Ascending aorta (tissue), 2 donors: Measurements from ENCODE around the gene PHLDB3. TPM values are rescaled to one million over a fixed set of nuclear protein-coding genes. Genes with fewer than 3 reads are reported as not detected.
A peak's percentile ranks its signal among the peaks of the same experiment; 100 is the strongest.

Experiments used
- DNase-seq, 2 donors: peaks; one replicate each; pipeline ENCODE4 v3.0.0-alpha.2; 2019; ENCODE audit warnings: low spot score in 2 of 2
- H3K27ac ChIP-seq, 2 donors: fragments of 200-600 bp; sonication (generic); one replicate each; pipeline ENCODE4 v1.5.1; 2016 to 2017; ENCODE audit warnings: mild to moderate bottlenecking in 1 of 2
- H3K27me3 ChIP-seq: fragments of 200-600 bp; sonication (generic); one replicate; pipeline ENCODE4 v1.5.1; 2017
- H3K36me3 ChIP-seq, 2 donors: fragments of 200-600 bp; sonication (generic); one replicate each; pipeline ENCODE4 v1.5.1; 2016
- H3K4me1 ChIP-seq, 2 donors: fragments of 200-600 bp; sonication (generic); one replicate each; pipeline ENCODE4 v1.5.1; 2016 to 2017; ENCODE audit warnings: mild to moderate bottlenecking in 1 of 2
- H3K4me3 ChIP-seq, 2 donors: fragments of 200-600 bp; sonication (generic); one replicate each; pipeline ENCODE4 v1.5.1; 2016 to 2017; ENCODE audit warnings: mild to moderate bottlenecking in 1 of 2
- H3K9me3 ChIP-seq, 2 donors: fragments of 200-600 bp; sonication (generic); one replicate each; pipeline ENCODE4 v1.5.1; 2016
- intact Hi-C: fragments of 100-400 bp; cut with DNase I; formaldehyde crosslinking; loops from one replicate; pipeline ENCODE4 v1.15.1; 2023
- total RNA-seq: library from RNA; depleted of rRNA; stranded (reverse); fragments of >200 nt; gene quantifications from one replicate; pipeline ENCODE4 v1.1.0, GENCODE V29; 2016
- TF ChIP-seq, protein P1 (sequence below), 3 experiments: fragments of 200-600 bp in 2 of 3; fragments of 450-650 bp in 1 of 3; sonication (generic) in 2 of 3; IDR thresholded peaks; one replicate each; pipeline ENCODE4 v1.5.1; 2016 to 2019; ENCODE audit warnings: antibody characterized with exemption in 3 of 3, mild to moderate bottlenecking in 1 of 3, moderate library complexity in 1 of 3

PHLDB3 gene
- total RNA-seq, 1 donor from 2014 or later = 1.8 TPM

DNA sequence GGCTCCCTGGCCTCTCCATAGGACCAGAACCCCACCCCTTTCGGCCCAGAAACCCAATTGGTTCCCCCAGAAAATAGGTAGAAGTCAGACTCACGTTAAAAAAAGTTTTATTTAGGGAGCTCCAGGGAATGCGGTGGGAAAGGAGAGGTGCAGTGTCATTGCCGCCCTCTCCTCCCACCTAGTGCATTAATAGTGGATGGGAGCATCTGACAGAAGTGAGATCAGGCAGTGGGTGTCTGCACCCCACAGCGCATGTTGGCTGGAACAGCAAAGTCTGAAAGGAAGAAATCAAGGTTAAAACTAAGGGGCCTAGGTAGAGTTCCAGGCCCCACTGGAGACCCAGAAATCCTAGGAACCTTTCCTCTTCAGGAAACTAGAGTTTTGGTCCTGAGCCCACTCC is 2.1 kb upstream of the PHLDB3 start:
- Histone ChIP-seq H3K9me3 (no peaks in the 10 kb centered on the region), H3K4me1 (peaks cover 3 to 8% of the 10 kb centered on the region in 2 donors), H3K27me3 (no peaks in the 10 kb centered on the region), H3K4me3 (no peak overlapping the region), H3K36me3 (peaks cover 17 to 24% of the 10 kb centered on the region in 2 donors), H3K27ac (no peak overlapping the region)
- no peak for DNase-seq
- TF ChIP-seq, protein P1, sequence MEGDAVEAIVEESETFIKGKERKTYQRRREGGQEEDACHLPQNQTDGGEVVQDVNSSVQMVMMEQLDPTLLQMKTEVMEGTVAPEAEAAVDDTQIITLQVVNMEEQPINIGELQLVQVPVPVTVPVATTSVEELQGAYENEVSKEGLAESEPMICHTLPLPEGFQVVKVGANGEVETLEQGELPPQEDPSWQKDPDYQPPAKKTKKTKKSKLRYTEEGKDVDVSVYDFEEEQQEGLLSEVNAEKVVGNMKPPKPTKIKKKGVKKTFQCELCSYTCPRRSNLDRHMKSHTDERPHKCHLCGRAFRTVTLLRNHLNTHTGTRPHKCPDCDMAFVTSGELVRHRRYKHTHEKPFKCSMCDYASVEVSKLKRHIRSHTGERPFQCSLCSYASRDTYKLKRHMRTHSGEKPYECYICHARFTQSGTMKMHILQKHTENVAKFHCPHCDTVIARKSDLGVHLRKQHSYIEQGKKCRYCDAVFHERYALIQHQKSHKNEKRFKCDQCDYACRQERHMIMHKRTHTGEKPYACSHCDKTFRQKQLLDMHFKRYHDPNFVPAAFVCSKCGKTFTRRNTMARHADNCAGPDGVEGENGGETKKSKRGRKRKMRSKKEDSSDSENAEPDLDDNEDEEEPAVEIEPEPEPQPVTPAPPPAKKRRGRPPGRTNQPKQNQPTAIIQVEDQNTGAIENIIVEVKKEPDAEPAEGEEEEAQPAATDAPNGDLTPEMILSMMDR (IDR thresholded peaks at IDR 0.05) = no peak
- intact Hi-C loops = no loop called here

DNA sequence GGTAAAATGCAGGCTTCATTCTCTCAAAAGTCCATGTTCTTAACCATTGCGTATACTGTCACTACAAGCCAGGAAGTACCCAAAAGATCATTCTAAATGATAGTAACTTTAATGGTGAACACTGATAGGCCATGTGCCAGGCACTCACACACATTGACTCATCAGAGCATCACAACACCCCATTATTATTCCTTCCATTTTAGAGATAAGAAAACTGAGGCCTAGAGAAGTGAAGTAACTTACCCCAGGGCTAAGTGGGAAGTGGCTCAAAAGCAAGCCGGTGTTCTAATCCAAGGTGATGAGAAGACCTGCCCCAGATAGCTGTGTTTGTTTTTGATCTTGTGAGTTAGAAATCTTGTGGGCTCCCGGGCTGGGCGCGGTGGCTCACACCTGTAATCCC is 1.4 kb upstream of the PHLDB3 start:
- TF ChIP-seq, protein P1 (IDR thresholded peaks at IDR 0.05) = no peak
- Histone ChIP-seq H3K9me3 (no peaks in the 10 kb centered on the region), H3K4me3 (no peak overlapping the region), H3K27ac (no peak overlapping the region), H3K36me3 (peaks cover 17 to 19% of the 10 kb centered on the region in 2 donors), H3K27me3 (no peaks in the 10 kb centered on the region), H3K4me1 (peaks cover 3 to 8% of the 10 kb centered on the region in 2 donors)
- intact Hi-C loops = loop anchor here (2.0 kb wide), 1 partner anchor 21 kb away; the partner anchor contains the start of gene ETHE1
- DNase-seq = no peak

DNA sequence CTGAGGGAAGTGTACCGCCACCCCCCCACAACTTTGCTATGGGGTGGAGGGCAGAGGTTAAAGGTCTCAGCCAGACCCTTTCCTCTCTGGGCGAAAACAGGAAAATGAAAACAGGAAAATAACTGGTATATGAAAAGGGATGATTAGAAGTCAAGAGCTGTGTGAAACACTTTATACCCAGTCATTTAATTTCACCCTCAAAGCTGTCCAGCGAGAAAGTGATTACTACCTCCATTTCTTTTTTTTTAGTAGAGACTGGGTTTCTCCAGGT is 575 bp upstream of the PHLDB3 start:
- peaks cover 3 to 8% of the 10 kb centered on the region in 2 donors for H3K4me1 ChIP-seq
- TF ChIP-seq, protein P1 (IDR thresholded peaks at IDR 0.05) = no peak
- H3K36me3 ChIP-seq = peaks cover 10 to 14% of the 10 kb centered on the region in 2 donors
- intact Hi-C loops = loop anchor here (2.0 kb wide), 1 partner anchor 22 kb away; the partner anchor contains the start of gene ETHE1
- H3K4me3 ChIP-seq = peak overlapping the region; percentile 75 to 78
- no peak for DNase-seq
- no peaks in the 10 kb centered on the region for H3K9me3 ChIP-seq
- peak overlapping the region; percentile 87 for H3K27ac ChIP-seq
- no peaks in the 10 kb centered on the region for H3K27me3 ChIP-seq

DNA sequence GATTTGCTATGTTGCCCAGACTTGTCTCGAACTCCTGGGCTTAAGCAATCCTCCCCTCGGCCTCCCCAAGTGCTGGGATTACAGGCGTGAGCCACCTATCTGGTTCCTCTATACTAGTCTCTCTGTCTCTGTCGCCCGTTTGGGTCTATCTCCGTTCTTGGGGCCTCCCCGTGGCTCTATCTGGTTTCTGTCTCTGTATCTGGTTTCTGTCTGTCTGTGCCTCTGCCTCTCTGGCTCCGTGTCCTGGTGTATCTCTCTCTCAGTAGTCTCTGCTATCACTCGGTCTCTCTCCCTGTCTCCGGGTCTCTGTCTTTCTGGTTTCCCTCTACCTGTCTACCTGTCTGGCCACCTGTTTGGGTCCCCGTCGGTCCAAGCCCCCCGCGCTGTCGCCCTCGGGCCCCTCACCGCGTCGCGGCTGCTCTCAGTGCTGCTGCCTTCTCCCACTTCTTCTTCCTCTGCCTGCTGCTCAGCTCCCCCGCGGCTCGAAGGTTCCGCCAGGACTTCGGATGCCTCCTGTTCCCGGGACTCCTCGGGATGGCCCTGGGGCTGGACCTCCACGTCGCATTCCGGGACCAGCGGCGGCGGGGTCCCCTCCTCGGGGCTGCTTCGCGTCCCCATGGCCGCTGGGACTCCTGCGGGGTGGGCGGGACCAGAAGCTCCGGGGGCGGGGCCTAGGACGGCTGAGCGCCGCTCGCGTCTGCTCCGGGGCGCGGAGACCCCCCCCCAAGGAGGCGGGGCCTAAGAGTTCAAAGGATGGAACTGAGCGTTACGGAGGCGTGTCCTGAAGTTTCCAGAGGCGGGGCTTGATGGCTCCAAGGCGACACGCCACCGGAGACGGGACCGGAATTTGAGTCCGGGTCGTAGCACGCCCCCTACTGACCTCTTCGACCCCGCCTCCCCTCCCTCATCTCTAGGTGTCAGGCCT is 783 bp downstream of the PHLDB3 start:
- peak; percentile 90 to 98 for DNase-seq
- peaks cover 5 to 10% of the 10 kb centered on the region in 2 donors for H3K36me3 ChIP-seq
- H3K27ac ChIP-seq = peak overlapping the region; percentile 87
- H3K4me1 ChIP-seq = peaks cover 3 to 8% of the 10 kb centered on the region in 2 donors
- peak overlapping the region; percentile 75 to 78 for H3K4me3 ChIP-seq
- H3K9me3 ChIP-seq = no peaks in the 10 kb centered on the region
- no peaks in the 10 kb centered on the region for H3K27me3 ChIP-seq
- TF ChIP-seq, protein P1 (IDR thresholded peaks at IDR 0.05) = peak in 2 of 3 experiments; percentile 17 to 33
- intact Hi-C loops = loop anchor here (1.0 to 2.0 kb wide), 5 partner anchors 23 to 56 kb away; partner anchors contain the start of genes ETHE1 and ZNF575

DNA sequence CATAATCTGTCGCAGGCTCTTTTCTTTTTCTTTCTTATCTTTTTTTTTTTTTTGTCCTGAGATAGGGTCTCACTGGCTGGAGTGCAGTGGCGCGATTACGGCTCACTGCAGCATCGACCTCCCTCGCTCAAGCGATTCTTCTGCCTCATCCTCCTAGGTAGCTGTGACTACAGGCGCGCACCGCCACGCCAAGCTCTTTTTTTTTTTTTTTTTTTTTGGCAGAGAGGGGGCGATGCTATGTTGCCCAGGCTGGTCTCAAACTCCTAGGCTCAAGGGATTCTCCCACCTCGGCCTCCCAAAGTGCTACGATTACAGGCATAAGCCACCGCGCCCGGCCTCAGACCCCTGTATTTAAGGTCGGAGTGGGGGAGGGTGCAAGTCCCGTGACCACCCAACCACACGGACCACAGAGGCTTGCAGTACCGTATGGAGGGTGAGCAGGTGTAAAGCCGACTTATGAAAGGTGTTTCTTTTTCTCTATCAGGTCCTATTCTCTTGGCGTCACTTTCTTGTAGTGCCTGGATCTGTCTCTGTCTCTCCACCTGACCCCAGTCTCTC is 2.0 kb downstream of the PHLDB3 start:
- no peak for DNase-seq
- H3K4me1 ChIP-seq = peaks cover 3 to 8% of the 10 kb centered on the region in 2 donors
- no peaks in the 10 kb centered on the region for H3K9me3 ChIP-seq
- no peak overlapping the region for H3K4me3 ChIP-seq
- TF ChIP-seq, protein P1 (IDR thresholded peaks at IDR 0.05) = no peak
- no peaks in the 10 kb centered on the region for H3K27me3 ChIP-seq
- H3K36me3 ChIP-seq = peaks cover 5 to 6% of the 10 kb centered on the region in 2 donors
- intact Hi-C loops = no loop called here
- H3K27ac ChIP-seq = no peak overlapping the region
